IMR-90 (cell line): ENCODE measurements around the gene PPP1R8.

ENCODE experiments used
- CTCF ChIP-seq: conservative IDR thresholded peaks from 2 replicates; pipeline ENCODE4 v1.5.1; 2012; ENCODE audit warnings: mild to moderate bottlenecking, low read depth, low read length, improper control_type of control experiment
- MAZ ChIP-seq: IDR thresholded peaks from 2 replicates; pipeline ENCODE4 v1.6.1; 2012; ENCODE audit warnings: low read depth, mild to moderate bottlenecking, low read length, improper control_type of control experiment, moderate library complexity, borderline replicate concordance
- MXI1 ChIP-seq: IDR thresholded peaks from 2 replicates; pipeline ENCODE4 v1.6.1; 2012; ENCODE audit warnings: low read depth, mild to moderate bottlenecking, low read length, moderate library complexity, borderline replicate concordance
- POLR2A ChIP-seq: IDR thresholded peaks from 2 replicates; pipeline ENCODE4 v1.6.1; 2012; ENCODE audit warnings: mild to moderate bottlenecking, low read depth, low read length
- RAD21 ChIP-seq: IDR thresholded peaks from 2 replicates; pipeline ENCODE4 v1.6.1; 2012; ENCODE audit warnings: low read length, improper control_type of control experiment
- RCOR1 ChIP-seq: IDR thresholded peaks from 2 replicates; pipeline ENCODE4 v1.6.1; 2012; ENCODE audit warnings: mild to moderate bottlenecking, low read length, improper control_type of control experiment; ENCODE audit not compliant: insufficient replicate concordance
- RFX5 ChIP-seq: IDR thresholded peaks from 2 replicates; pipeline ENCODE4 v1.8.0; 2012; ENCODE audit warnings: low read depth, mild to moderate bottlenecking, low read length, moderate library complexity

GRCh38 chr1:27873671-27874384 is 43.2 kb downstream of the PPP1R8 start:
- no peak for TF ChIP-seq RCOR1
- no peak for TF ChIP-seq CTCF
- no peak for TF ChIP-seq RAD21
- TF ChIP-seq MXI1 = no peak
- no peak for TF ChIP-seq POLR2A
- no peak for TF ChIP-seq MAZ
- no peak for TF ChIP-seq RFX5
